ENCODE measurements around the gene KAT6B. TPM values are rescaled to one million over a fixed set of nuclear protein-coding genes. Genes with fewer than 3 reads are reported as not detected.
"Not testable (repeated sequence)": the region's sequence is repeated elsewhere in the genome, so short reads cannot be mapped to it uniquely, and the experiment has no call there.

Gene KAT6B
- total and polyA plus RNA-seq, 2 donors: 12.2 to 22.1 TPM

DNA sequence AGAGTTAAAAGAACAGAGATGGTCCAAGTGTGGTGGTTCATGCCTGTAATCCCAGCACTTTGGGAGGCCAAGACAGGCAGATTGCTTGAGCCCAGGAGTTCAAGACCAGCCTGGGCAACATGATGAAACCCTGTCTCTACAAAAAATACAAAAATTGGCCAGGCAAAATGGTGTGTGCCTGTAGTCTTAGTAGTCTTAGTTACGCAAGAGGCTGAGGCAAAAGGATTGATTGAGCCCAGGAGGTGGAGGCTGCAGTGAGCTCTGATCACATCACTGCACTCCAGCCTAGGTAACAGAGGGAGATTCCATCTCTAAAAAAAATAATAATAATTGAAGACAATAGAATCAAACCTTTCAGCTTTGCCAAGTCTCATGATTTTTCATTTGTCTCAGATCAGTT, 33.2 kb upstream of the KAT6B start:
- not testable (repeated sequence) for DNase-seq (ENCODE audit: low read depth in 6 of 9, low spot score in 9 of 9); H3K9me3 ChIP-seq (ENCODE audit: control insufficient read depth in 2 of 2, insufficient read depth in 1 of 2, low read length in 1 of 2); H3K4me3 ChIP-seq (ENCODE audit: low read length in 2 of 2); H3K27me3 ChIP-seq (ENCODE audit: control insufficient read depth in 2 of 2, insufficient read depth in 1 of 2, low read length in 1 of 2); H3K27ac ChIP-seq (ENCODE audit: low read depth in 1 of 2, low read length in 1 of 2); H3K4me1 ChIP-seq (ENCODE audit: control insufficient read depth in 2 of 2, insufficient read depth in 2 of 2, low read length in 2 of 2); H3K36me3 ChIP-seq (ENCODE audit: control insufficient read depth in 2 of 2, insufficient read depth in 2 of 2, low read length in 1 of 2)
- 98% methylated on average over 1 of the region's 1 CpG for WGBS

- 95% methylated on average over 1 of the region's 1 CpG for WGBS
- H3K4me3 ChIP-seq (ENCODE audit: low read length in 2 of 2): no peak overlapping the region
- no peak for DNase-seq (ENCODE audit: low read depth in 6 of 9, low spot score in 9 of 9)
Measured at GRCh38 chr10:74794531-74794930, 31.9 kb upstream of the KAT6B start.

GRCh38 chr10:74797550-74797949, 28.9 kb upstream of the KAT6B start:
- H3K27ac ChIP-seq (ENCODE audit: low read depth in 1 of 2, low read length in 1 of 2): no peak overlapping the region
- no peaks in the 10 kb centered on the region for H3K27me3 ChIP-seq (ENCODE audit: control insufficient read depth in 2 of 2, insufficient read depth in 1 of 2, low read length in 1 of 2)
- 100% methylated on average over 1 of the region's 1 CpG for WGBS
- no peaks in the 10 kb centered on the region for H3K36me3 ChIP-seq (ENCODE audit: control insufficient read depth in 2 of 2, insufficient read depth in 2 of 2, low read length in 1 of 2)
- no peak overlapping the region for H3K4me3 ChIP-seq (ENCODE audit: low read length in 2 of 2)
- H3K9me3 ChIP-seq (ENCODE audit: control insufficient read depth in 2 of 2, insufficient read depth in 1 of 2, low read length in 1 of 2): no peaks in the 10 kb centered on the region
- DNase-seq (ENCODE audit: low read depth in 6 of 9, low spot score in 9 of 9): no peak
- peaks cover 2 to 6% of the 10 kb centered on the region in 2 donors for H3K4me1 ChIP-seq (ENCODE audit: control insufficient read depth in 2 of 2, insufficient read depth in 2 of 2, low read length in 2 of 2)

More at GRCh38 chr10:74794531-74794930, 31.9 kb upstream of the KAT6B start:
- H3K4me1 ChIP-seq (ENCODE audit: control insufficient read depth in 2 of 2, insufficient read depth in 2 of 2, low read length in 2 of 2): peaks cover 2 to 6% of the 10 kb centered on the region in 2 donors
- no peaks in the 10 kb centered on the region for H3K36me3 ChIP-seq (ENCODE audit: control insufficient read depth in 2 of 2, insufficient read depth in 2 of 2, low read length in 1 of 2)
- no peak overlapping the region for H3K27ac ChIP-seq (ENCODE audit: low read depth in 1 of 2, low read length in 1 of 2)
- no peaks in the 10 kb centered on the region for H3K27me3 ChIP-seq (ENCODE audit: control insufficient read depth in 2 of 2, insufficient read depth in 1 of 2, low read length in 1 of 2)
- H3K9me3 ChIP-seq (ENCODE audit: control insufficient read depth in 2 of 2, insufficient read depth in 1 of 2, low read length in 1 of 2): no peaks in the 10 kb centered on the region

DNA sequence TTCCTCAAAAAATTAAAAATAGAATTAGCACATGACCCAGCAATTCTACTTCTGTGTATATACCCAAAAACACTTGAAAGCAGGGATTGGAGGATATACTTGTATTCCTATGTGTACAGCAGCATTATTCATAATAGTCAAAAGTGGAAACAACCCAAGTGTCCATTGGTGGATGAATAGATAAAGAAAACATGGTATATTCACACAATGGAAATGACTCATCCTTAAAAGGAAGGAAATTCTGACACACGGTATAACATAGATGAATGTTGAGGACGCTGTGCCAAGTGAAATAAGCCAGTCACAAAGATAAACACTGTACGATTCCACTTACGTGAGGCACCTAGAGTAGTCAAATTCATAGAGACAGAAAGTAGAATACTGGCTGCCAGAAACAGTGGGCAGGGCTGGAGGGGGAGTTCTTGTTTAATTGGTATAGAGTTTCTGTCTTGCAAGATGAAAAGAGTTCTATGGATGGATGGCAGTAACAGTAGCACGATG, 26.6 kb upstream of the KAT6B start:
- H3K4me3 ChIP-seq (ENCODE audit: low read length in 2 of 2): no peak overlapping the region
- WGBS: 78% methylated on average over 5 of the region's 5 CpGs
- peaks cover 2 to 6% of the 10 kb centered on the region in 2 donors for H3K4me1 ChIP-seq (ENCODE audit: control insufficient read depth in 2 of 2, insufficient read depth in 2 of 2, low read length in 2 of 2)
- DNase-seq (ENCODE audit: low read depth in 6 of 9, low spot score in 9 of 9): no peak
- H3K27me3 ChIP-seq (ENCODE audit: control insufficient read depth in 2 of 2, insufficient read depth in 1 of 2, low read length in 1 of 2): no peaks in the 10 kb centered on the region
- no peak overlapping the region for H3K27ac ChIP-seq (ENCODE audit: low read depth in 1 of 2, low read length in 1 of 2)
- no peaks in the 10 kb centered on the region for H3K9me3 ChIP-seq (ENCODE audit: control insufficient read depth in 2 of 2, insufficient read depth in 1 of 2, low read length in 1 of 2)
- no peaks in the 10 kb centered on the region for H3K36me3 ChIP-seq (ENCODE audit: control insufficient read depth in 2 of 2, insufficient read depth in 2 of 2, low read length in 1 of 2)

DNA sequence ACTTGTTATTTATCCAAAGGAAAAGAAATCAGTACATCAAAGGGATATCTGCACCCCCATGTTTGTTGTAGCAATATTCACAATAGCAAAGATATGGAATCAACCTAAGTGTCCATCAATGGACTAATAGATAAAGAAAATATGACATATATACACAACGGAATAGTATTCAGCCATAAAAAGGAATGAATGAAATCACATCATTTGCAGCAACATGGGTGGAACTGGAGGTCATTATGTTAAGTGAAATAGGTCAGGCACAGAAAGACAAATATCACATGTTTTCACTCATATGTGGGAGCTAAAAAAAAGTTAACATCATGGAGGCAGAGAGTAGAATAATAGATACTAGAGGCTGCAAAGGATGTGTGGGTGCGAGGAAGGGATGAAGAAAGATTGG, 25.0 kb upstream of the KAT6B start:
- Histone ChIP-seq H3K9me3 (ENCODE audit: control insufficient read depth in 2 of 2, insufficient read depth in 1 of 2, low read length in 1 of 2) (no peaks in the 10 kb centered on the region), H3K36me3 (ENCODE audit: control insufficient read depth in 2 of 2, insufficient read depth in 2 of 2, low read length in 1 of 2) (no peaks in the 10 kb centered on the region), H3K27ac (ENCODE audit: low read depth in 1 of 2, low read length in 1 of 2) (no peak overlapping the region), H3K4me1 (ENCODE audit: control insufficient read depth in 2 of 2, insufficient read depth in 2 of 2, low read length in 2 of 2) (no peaks in the 10 kb centered on the region), H3K27me3 (ENCODE audit: control insufficient read depth in 2 of 2, insufficient read depth in 1 of 2, low read length in 1 of 2) (no peaks in the 10 kb centered on the region), H3K4me3 (ENCODE audit: low read length in 2 of 2) (no peak overlapping the region)
- WGBS: over 99% methylated on average over 2 of the region's 2 CpGs
- DNase-seq (ENCODE audit: low read depth in 6 of 9, low spot score in 9 of 9): no peak

- no peaks in the 10 kb centered on the region for H3K4me1 ChIP-seq (ENCODE audit: control insufficient read depth in 2 of 2, insufficient read depth in 2 of 2, low read length in 2 of 2)
- peaks cover 0 to 5% of the 10 kb centered on the region in 2 donors for H3K9me3 ChIP-seq (ENCODE audit: control insufficient read depth in 2 of 2, insufficient read depth in 1 of 2, low read length in 1 of 2)
- H3K4me3 ChIP-seq (ENCODE audit: low read length in 2 of 2): no peak overlapping the region
- peaks cover 0 to 5% of the 10 kb centered on the region in 2 donors for H3K27me3 ChIP-seq (ENCODE audit: control insufficient read depth in 2 of 2, insufficient read depth in 1 of 2, low read length in 1 of 2)
- no peak for DNase-seq (ENCODE audit: low read depth in 6 of 9, low spot score in 9 of 9)
- H3K27ac ChIP-seq (ENCODE audit: low read depth in 1 of 2, low read length in 1 of 2): no peak overlapping the region
- no peaks in the 10 kb centered on the region for H3K36me3 ChIP-seq (ENCODE audit: control insufficient read depth in 2 of 2, insufficient read depth in 2 of 2, low read length in 1 of 2)
- WGBS: over 99% methylated on average over 4 of the region's 4 CpGs
Measured at GRCh38 chr10:74808501-74808900, 17.9 kb upstream of the KAT6B start.

GRCh38 chr10:74810087-74810486, 16.3 kb upstream of the KAT6B start:
- Histone ChIP-seq H3K4me1 (ENCODE audit: control insufficient read depth in 2 of 2, insufficient read depth in 2 of 2, low read length in 2 of 2) (no peaks in the 10 kb centered on the region), H3K4me3 (ENCODE audit: low read length in 2 of 2) (no peak overlapping the region), H3K27ac (ENCODE audit: low read depth in 1 of 2, low read length in 1 of 2) (no peak overlapping the region), H3K9me3 (ENCODE audit: control insufficient read depth in 2 of 2, insufficient read depth in 1 of 2, low read length in 1 of 2) (peaks cover 0 to 11% of the 10 kb centered on the region in 2 donors), H3K36me3 (ENCODE audit: control insufficient read depth in 2 of 2, insufficient read depth in 2 of 2, low read length in 1 of 2) (no peaks in the 10 kb centered on the region), H3K27me3 (ENCODE audit: control insufficient read depth in 2 of 2, insufficient read depth in 1 of 2, low read length in 1 of 2) (peaks cover 0 to 7% of the 10 kb centered on the region in 2 donors)
- WGBS: over 99% methylated on average over 2 of the region's 2 CpGs
- no peak for DNase-seq (ENCODE audit: low read depth in 6 of 9, low spot score in 9 of 9)

DNA sequence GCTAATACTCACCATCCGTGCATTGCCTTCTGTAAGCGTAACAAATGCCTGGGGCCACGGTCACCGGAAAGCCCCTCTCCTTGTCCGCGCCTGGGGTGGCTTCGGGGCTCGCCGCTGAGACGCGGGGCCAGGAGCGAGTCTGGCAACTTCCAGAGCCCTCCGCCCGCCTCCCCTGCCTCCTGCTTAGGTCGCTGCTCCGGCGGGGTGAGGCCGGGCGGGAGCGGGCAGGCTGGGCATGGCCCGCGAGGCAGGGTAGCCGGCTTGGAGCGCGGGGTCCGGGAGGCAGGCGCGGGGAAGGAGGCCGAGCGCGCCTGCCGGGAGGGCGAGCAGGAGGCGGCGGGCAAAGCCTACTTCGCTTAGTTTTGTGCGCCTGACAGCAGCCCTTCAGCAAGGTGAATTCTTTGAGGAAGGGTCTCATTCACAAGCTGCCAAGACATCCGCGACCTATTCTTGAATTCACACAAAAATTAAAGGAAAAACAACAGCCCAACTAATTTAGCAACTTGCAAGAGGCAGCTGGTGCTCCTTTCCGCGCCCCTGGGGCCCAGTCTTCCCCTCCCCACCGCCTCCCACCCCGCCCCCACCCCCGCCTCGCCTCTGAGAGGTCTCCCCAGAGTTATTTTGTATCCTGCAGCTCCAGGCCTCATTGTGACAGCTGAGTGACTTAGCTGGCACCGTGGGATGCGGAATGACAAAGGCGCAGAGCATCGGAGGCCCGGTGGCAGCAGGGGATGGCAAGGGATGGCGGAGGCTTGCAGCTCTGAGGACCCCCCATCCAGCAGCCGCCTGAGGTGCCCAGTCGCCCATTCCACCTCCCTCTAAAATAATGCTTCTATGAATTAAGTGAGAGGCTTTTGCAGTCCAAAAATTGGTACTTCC, 12.8 kb upstream of the KAT6B start:
- peaks cover 0 to 19% of the 10 kb centered on the region in 2 donors for H3K9me3 ChIP-seq (ENCODE audit: control insufficient read depth in 2 of 2, insufficient read depth in 1 of 2, low read length in 1 of 2)
- no peaks in the 10 kb centered on the region for H3K4me1 ChIP-seq (ENCODE audit: control insufficient read depth in 2 of 2, insufficient read depth in 2 of 2, low read length in 2 of 2)
- no peaks in the 10 kb centered on the region for H3K36me3 ChIP-seq (ENCODE audit: control insufficient read depth in 2 of 2, insufficient read depth in 2 of 2, low read length in 1 of 2)
- H3K27me3 ChIP-seq (ENCODE audit: control insufficient read depth in 2 of 2, insufficient read depth in 1 of 2, low read length in 1 of 2): peaks cover 0 to 7% of the 10 kb centered on the region in 2 donors
- H3K27ac ChIP-seq (ENCODE audit: low read depth in 1 of 2, low read length in 1 of 2): no peak overlapping the region
- 88% methylated on average over 53 of the region's 53 CpGs for WGBS
- H3K4me3 ChIP-seq (ENCODE audit: low read length in 2 of 2): no peak overlapping the region
- no peak for DNase-seq (ENCODE audit: low read depth in 6 of 9, low spot score in 9 of 9)

GRCh38 chr10:74814797-74815196, 11.6 kb upstream of the KAT6B start:
- H3K27me3 ChIP-seq (ENCODE audit: control insufficient read depth in 2 of 2, insufficient read depth in 1 of 2, low read length in 1 of 2): peaks cover 0 to 7% of the 10 kb centered on the region in 2 donors

More at GRCh38 chr10:74814797-74815196, 11.6 kb upstream of the KAT6B start:
- DNase-seq (ENCODE audit: low read depth in 6 of 9, low spot score in 9 of 9): no peak
- H3K9me3 ChIP-seq (ENCODE audit: control insufficient read depth in 2 of 2, insufficient read depth in 1 of 2, low read length in 1 of 2): peaks cover 0 to 17% of the 10 kb centered on the region in 2 donors
- H3K4me1 ChIP-seq (ENCODE audit: control insufficient read depth in 2 of 2, insufficient read depth in 2 of 2, low read length in 2 of 2): no peaks in the 10 kb centered on the region
- no peak overlapping the region for H3K27ac ChIP-seq (ENCODE audit: low read depth in 1 of 2, low read length in 1 of 2)
- no peaks in the 10 kb centered on the region for H3K36me3 ChIP-seq (ENCODE audit: control insufficient read depth in 2 of 2, insufficient read depth in 2 of 2, low read length in 1 of 2)
- no peak overlapping the region for H3K4me3 ChIP-seq (ENCODE audit: low read length in 2 of 2)

Data from thymus (tissue), 11 donors.